NOMO-1 treated with DMSO at 0.1 percent for 48 hours (cell line): ENCODE results near the gene TMX3.

Experiments
- DNase-seq: peaks from one replicate; lab custom pipeline; 2025; ENCODE audit not compliant: unreplicated experiment; lab: John Stamatoyannopoulos, UW

The TMX3 gene

GRCh38 chr18:68714712-68715496 lies at the start of gene TMX3:
TMX3 (minus strand) TSS chr18:68715108; CDS start chr18:68714981, 127 bp downstream.
- peak; percentile 87 for DNase-seq

- no peak for DNase-seq
Observed at GRCh38 chr18:68764016-68764415, 49.1 kb upstream of the TMX3 start.

- DNase-seq, result no peak
Observed at GRCh38 chr18:68763083-68763482, 48.2 kb upstream of the TMX3 start.

- no peak for DNase-seq
Observed at GRCh38 chr18:68759308-68759707, 44.4 kb upstream of the TMX3 start.

GRCh38 chr18:68757126-68757525 lies 42.2 kb upstream of the TMX3 start:
- DNase-seq, result no peak

GRCh38 chr18:68742206-68742605 lies 27.3 kb upstream of the TMX3 start:
- no peak for DNase-seq

GRCh38 chr18:68740966-68741365 lies 26.1 kb upstream of the TMX3 start:
- no peak for DNase-seq

GRCh38 chr18:68739462-68739861 lies 24.6 kb upstream of the TMX3 start:
- no peak for DNase-seq

GRCh38 chr18:68738564-68738963 lies 23.7 kb upstream of the TMX3 start:
- no peak for DNase-seq

GRCh38 chr18:68735483-68736343 lies 20.8 kb upstream of the TMX3 start:
- peak; percentile 52 for DNase-seq

- no peak for DNase-seq
Observed at GRCh38 chr18:68734308-68734707, 19.4 kb upstream of the TMX3 start.

- peak; percentile 14 for DNase-seq
Observed at GRCh38 chr18:68733707-68734106, 18.8 kb upstream of the TMX3 start.

- peak; percentile 69 for DNase-seq
Observed at GRCh38 chr18:68728081-68728700, 13.3 kb upstream of the TMX3 start.

GRCh38 chr18:68727506-68727905 lies 12.6 kb upstream of the TMX3 start:
- DNase-seq, result no peak

GRCh38 chr18:68725346-68725745 lies 10.4 kb upstream of the TMX3 start:
- DNase-seq, result no peak

- DNase-seq, result no peak
Observed at GRCh38 chr18:68724021-68724420, 9.1 kb upstream of the TMX3 start.

- no peak for DNase-seq
Observed at GRCh38 chr18:68723539-68723938, 8.6 kb upstream of the TMX3 start.

GRCh38 chr18:68722821-68723220 lies 7.9 kb upstream of the TMX3 start:
- DNase-seq, result peak; percentile 27

- DNase-seq, result peak; percentile 22
Observed at GRCh38 chr18:68721681-68722583, 7.0 kb upstream of the TMX3 start.

GRCh38 chr18:68714366-68714711 lies 569 bp downstream of the TMX3 start:
- no peak for DNase-seq

GRCh38 chr18:68713796-68714195 lies 1.1 kb downstream of the TMX3 start:
- no peak for DNase-seq
